GM21367 (cell line): ENCODE results near the gene PPM1M.

Experiments used
- ATAC-seq: cut with Tn5 transposase; IDR thresholded peaks from one replicate; pipeline ENCODE4 v1.9.1; 2021; ENCODE audit not compliant: unreplicated experiment

PPM1M gene

GRCh38 chr3:52245322-52246263, at the start of gene PPM1M:
PPM1M (plus strand) TSS chr3:52245759; CDS start chr3:52245825, 66 bp downstream.
- ATAC-seq, result no peak

GRCh38 chr3:52195823-52196331, 49.7 kb upstream of the PPM1M start:
- no peak for ATAC-seq

DNA sequence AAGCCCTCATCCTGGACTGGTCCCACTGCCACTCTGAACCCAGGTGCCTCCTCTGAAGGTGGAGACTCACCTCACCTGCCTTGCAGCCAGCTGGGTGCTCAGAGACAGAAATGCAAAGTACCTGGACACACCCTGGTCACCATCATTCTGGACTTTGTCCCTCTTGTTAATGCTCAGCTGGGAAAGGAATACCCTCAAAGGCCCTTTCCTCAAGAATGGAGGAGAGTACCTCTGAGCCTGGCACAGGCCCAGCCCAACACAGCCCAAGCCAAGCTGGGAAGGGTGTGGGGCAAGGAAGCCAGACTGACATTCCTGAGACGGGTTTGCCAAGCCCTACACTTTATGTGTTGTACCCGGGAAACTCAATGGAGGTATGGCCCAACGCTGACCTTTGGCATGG, 48.6 kb upstream of the PPM1M start:
- ATAC-seq, result no peak

DNA sequence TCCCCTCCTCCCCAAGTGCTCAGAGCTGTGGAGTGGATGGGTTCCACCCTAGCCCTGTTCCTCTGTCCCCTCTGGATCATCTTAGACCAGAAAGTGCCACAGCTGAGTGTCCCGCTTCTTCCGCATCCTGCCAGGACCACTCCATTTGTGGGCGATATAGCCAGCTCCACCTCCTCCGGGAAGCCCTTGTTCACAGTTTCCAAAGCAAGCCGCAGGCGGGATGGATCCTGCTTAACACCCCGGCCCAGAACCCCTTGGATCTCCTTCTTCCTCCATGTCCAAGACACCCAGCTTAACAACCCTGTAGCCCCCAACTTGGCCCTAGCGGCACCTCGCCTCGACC, 48.1 kb upstream of the PPM1M start:
- no peak for ATAC-seq

GRCh38 chr3:52197842-52198625, 47.5 kb upstream of the PPM1M start, which contains the start of gene ALAS1:
ALAS1 (plus strand) TSS chr3:52198160; CDS start chr3:52199242, 1,082 bp downstream.
- peak; percentile 60 for ATAC-seq

- ATAC-seq, result no peak
Observed at GRCh38 chr3:52198643-52199608, 46.6 kb upstream of the PPM1M start.

DNA sequence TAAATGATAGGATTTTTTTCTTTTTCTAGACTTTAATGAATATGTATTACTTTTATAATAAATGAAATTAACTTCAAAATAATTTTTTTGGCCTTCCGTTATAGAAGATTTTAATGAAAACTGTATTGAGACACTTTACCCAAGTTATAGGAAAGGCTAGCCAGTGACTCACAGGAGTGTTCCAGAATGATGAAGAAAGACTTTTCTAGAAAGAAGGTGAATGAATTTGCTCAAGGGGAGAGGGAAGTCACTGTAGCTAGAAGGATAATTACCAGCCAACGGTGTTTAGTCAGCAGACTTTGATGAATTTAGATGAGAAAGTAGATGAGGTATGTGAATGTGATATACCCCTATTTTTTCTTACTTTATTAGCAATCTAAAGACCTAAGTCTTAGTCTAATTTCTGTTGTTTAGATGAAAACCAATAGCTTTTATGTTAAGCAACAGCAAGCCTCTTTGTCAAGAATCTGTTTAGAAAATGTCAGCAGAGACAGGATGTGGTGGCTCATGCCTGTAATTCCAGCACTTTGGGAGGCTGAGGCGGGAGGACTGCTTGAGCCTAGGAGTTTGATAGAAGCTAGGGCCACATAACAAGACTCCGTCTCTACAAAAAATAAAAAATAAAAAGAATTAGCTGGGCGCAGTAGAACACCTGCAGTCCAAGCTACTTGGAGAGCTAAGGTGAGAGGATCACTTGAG, 44.4 kb upstream of the PPM1M start:
- no peak for ATAC-seq

GRCh38 chr3:52202384-52203077, 43.0 kb upstream of the PPM1M start:
- no peak for ATAC-seq

DNA sequence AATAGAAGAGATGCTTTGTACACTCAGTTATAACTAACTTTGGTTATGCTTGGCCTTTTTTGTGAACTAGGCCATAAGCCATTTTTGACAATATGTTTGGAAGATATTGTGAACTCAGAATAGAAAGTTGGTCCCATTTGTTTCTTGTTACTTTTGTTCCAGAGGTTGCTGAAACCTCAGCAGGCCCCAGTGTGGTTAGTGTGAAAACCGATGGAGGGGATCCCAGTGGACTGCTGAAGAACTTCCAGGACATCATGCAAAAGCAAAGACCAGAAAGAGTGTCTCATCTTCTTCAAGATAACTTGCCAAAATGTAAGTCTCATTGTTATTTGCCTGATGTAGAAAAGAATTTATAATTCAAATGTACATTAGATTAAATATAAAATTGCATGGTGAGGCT, 41.9 kb upstream of the PPM1M start:
- ATAC-seq, result no peak

GRCh38 chr3:52204337-52205073, 41.1 kb upstream of the PPM1M start:
- ATAC-seq, result no peak

GRCh38 chr3:52205727-52206372, 39.7 kb upstream of the PPM1M start:
- no peak for ATAC-seq

- no peak for ATAC-seq
Observed at GRCh38 chr3:52208556-52208955, 37.0 kb upstream of the PPM1M start.

DNA sequence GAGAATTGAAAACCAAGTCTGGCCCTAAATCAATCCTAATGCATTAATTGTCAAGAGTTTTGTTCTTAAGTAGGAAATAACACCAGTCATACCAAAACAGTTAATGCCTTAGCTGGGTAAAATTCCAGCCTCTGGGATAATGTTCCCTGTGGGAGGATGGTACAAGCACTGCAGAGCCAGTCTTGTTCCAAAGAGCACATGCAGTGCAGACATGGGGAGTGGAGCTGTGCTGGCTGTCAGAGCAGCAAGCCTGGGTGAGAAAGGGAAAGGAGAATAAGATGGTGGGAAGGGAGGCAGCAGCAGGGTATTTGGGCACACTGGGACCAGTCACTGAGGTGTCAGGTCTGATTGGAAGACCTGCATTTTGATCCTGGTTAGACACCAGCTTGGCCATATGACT, 35.5 kb upstream of the PPM1M start:
- ATAC-seq, result no peak

DNA sequence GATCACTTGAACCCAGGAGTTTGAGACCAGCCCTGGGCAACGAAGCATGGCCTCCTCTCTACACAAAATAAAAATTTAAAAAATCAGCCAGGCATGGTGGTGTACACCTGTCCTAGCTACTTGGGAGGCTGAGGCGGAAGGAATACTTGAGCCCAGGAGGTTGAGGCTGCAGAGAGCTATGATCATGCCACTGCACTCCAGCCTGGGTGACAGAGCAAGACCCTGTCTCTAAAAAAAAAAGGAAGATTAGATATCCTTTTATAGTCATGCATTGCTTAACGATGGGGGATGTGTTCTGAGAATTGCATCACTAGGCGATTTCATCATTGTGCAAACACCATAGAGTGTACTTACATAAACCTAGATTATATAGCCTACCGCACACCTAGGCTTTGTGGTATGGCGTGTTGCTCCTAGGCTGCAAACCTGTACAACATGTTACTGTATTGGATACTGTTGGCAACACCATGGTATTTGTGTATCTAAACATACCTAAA, 35.0 kb upstream of the PPM1M start:
- no peak for ATAC-seq

- no peak for ATAC-seq
Observed at GRCh38 chr3:52211268-52211891, 34.2 kb upstream of the PPM1M start.

GRCh38 chr3:52213005-52213404, 32.6 kb upstream of the PPM1M start:
- no peak for ATAC-seq

GRCh38 chr3:52213901-52214300, 31.7 kb upstream of the PPM1M start:
- no peak for ATAC-seq

DNA sequence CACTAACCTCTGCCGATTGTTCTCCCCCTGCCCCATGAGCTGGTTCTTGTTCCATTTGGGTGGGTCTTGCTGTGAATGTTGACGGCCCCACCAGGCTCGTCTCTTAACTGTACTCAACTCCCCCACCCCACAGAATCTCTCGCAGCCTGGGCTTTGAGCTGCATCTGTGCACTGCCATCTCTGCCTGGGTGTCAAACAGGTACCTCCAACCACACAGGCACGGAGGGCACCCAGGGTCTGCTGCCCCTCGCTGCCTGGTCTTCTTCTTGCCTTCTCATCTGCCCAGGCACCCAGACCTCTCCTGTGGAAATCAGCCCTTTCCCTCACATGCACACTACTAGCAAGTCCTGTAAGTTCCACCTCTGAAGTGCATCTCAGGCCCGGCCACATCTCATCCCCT, 30.2 kb upstream of the PPM1M start:
- no peak for ATAC-seq
